Measurements from ENCODE around the gene ADARB2.

DNA sequence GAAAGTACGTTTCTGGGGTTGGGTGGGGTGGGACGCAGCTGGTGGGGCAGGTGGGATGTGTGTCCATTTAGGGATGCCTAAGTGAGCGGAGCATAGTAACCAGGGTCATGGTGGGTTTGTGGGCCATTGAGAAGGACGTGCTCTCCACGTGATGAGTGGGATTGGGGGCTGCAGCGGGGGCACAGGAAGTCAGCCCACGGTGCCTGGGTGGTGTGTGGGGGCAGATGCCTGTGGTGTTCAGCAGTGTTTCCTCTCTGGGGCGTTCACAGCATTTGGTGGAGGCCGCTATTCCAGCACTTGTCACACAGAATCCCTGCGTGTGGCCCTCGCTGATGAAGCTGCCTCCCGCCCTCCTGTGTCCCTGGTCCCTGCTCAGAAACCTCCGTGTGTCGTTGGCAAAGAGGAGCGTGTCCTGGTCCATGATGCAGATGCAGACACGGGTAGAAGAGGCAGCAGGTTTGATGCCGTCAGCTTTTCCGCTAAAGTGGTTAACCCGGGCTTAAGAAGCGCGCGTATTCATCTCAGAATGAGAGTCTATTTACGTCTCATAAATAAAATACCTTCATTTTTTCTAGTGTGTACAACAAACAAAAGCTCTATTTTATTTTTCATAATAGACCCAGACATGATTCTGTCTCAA lies 274.2 kb downstream of the ADARB2 start:
- TF ChIP-seq CTCF (IDR thresholded peaks at IDR 0.05; ENCODE audit: low read depth, low read length, missing input control) = no peak
- no peak for TF ChIP-seq RAD21 (IDR thresholded peaks at IDR 0.05)
- TF ChIP-seq GABPA (IDR thresholded peaks at IDR 0.05 in 1 of 2, conservative IDR thresholded peaks at IDR 0.05 in 1 of 2) = no peak
- TF ChIP-seq TAF1 (conservative IDR thresholded peaks at IDR 0.05) = no peak
- TF ChIP-seq EGR1 (IDR thresholded peaks at IDR 0.05; ENCODE audit: low read depth in 2 of 2) = no peak
- no peak for TF ChIP-seq YY1 (IDR thresholded peaks at IDR 0.05)
